ENCODE results near the gene ICOSLG.
"Not testable (repeated sequence)": the region's sequence is repeated elsewhere in the genome, so short reads cannot be mapped to it uniquely, and the experiment has no call there.

DNA sequence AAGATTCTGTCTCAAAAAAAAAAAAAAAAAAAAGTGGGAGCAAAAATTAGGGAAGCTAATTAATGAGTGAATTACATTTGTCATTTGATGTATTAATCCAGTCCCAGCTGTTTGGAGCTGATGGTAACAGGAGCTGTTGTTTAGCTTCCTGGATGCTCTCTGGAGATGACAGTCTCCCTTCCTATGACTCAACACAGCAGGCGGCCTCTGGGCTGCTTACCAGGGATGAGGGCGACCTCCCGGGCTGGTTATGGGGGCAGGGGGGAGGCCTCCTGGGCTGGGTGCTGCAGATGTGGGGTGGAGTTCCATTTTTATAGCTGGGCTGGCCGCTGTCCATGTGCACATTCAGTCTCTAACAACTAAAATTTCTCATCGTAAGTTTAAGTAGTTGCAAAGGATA, 47.6 kb downstream of the ICOSLG start:
- not testable (repeated sequence) for TF ChIP-seq CTCF (IDR thresholded peaks at IDR 0.05; ENCODE audit: borderline replicate concordance, extremely low read depth, low read length, poor library complexity, severe bottlenecking); EZH2 (IDR thresholded peaks at IDR 0.05; ENCODE audit: borderline replicate concordance, low read depth, low read length, severe bottlenecking)

All from DND-41 (cell line).